Measurements from ENCODE around the gene AKT1. TPM values are rescaled to one million over a fixed set of nuclear protein-coding genes. Genes with fewer than 3 reads are reported as not detected.
A peak's percentile ranks its signal among the peaks of the same experiment; 100 is the strongest.

Gene AKT1
- total RNA-seq, 1 donor from 2014 or later = 151 TPM

DNA sequence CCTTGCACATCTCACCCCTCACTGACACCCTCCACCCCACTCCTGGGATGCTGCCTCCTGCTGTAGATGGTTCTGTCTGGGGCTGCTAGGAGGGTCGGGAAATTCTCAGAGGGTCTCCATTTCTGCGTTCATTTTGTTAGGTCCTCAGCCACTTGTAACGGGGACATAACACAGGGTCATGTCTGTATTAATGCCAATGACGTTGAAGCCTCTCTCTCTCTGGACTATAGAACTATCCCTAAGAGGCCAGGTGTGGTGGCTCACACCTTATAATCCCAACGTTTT is 28.0 kb downstream of the AKT1 start:
- H3K9me3 ChIP-seq (ENCODE audit: control insufficient read depth in 3 of 3, low read length in 3 of 3) = peaks cover 0 to 3% (median 3%) of the 10 kb centered on the region in 3 donors
- no peak overlapping the region for H3K27ac ChIP-seq (ENCODE audit: low read depth, low read length)
- no peak overlapping the region for H3K4me3 ChIP-seq (ENCODE audit: low read length in 3 of 3)
- peaks cover 19 to 27% (median 24%) of the 10 kb centered on the region in 3 donors for H3K36me3 ChIP-seq (ENCODE audit: control insufficient read depth in 3 of 3, insufficient read depth in 3 of 3, low read length in 3 of 3)
- peaks cover 3 to 11% (median 7%) of the 10 kb centered on the region in 3 donors for H3K4me1 ChIP-seq (ENCODE audit: control insufficient read depth in 3 of 3, insufficient read depth in 3 of 3, low read length in 3 of 3)
- H3K27me3 ChIP-seq (ENCODE audit: control insufficient read depth in 3 of 3, insufficient read depth in 3 of 3, low read length in 3 of 3) = no peaks in the 10 kb centered on the region
- no peak overlapping the region for H3K9ac ChIP-seq (ENCODE audit: low read depth in 1 of 3, low read length in 3 of 3)

GRCh38 chr14:104766863-104767633 is 28.5 kb downstream of the AKT1 start:
- no peaks in the 10 kb centered on the region for H3K27me3 ChIP-seq (ENCODE audit: control insufficient read depth in 3 of 3, insufficient read depth in 3 of 3, low read length in 3 of 3)
- H3K9ac ChIP-seq (ENCODE audit: low read depth in 1 of 3, low read length in 3 of 3) = no peak overlapping the region
- no peak overlapping the region for H3K4me3 ChIP-seq (ENCODE audit: low read length in 3 of 3)
- H3K4me1 ChIP-seq (ENCODE audit: control insufficient read depth in 3 of 3, insufficient read depth in 3 of 3, low read length in 3 of 3) = peaks cover 3 to 11% (median 8%) of the 10 kb centered on the region in 3 donors
- peaks cover 0 to 3% (median 3%) of the 10 kb centered on the region in 3 donors for H3K9me3 ChIP-seq (ENCODE audit: control insufficient read depth in 3 of 3, low read length in 3 of 3)
- H3K27ac ChIP-seq (ENCODE audit: low read depth, low read length) = no peak overlapping the region
- H3K36me3 ChIP-seq (ENCODE audit: control insufficient read depth in 3 of 3, insufficient read depth in 3 of 3, low read length in 3 of 3) = peaks cover 15 to 23% (median 19%) of the 10 kb centered on the region in 3 donors

- Histone ChIP-seq H3K4me1 (ENCODE audit: control insufficient read depth in 3 of 3, insufficient read depth in 3 of 3, low read length in 3 of 3) (peaks cover 4 to 17% (median 15%) of the 10 kb centered on the region in 3 donors), H3K9ac (ENCODE audit: low read depth in 1 of 3, low read length in 3 of 3) (no peak overlapping the region), H3K4me3 (ENCODE audit: low read length in 3 of 3) (no peak overlapping the region), H3K27ac (ENCODE audit: low read depth, low read length) (no peak overlapping the region), H3K9me3 (ENCODE audit: control insufficient read depth in 3 of 3, low read length in 3 of 3) (peaks cover 0 to 3% (median 3%) of the 10 kb centered on the region in 3 donors), H3K36me3 (ENCODE audit: control insufficient read depth in 3 of 3, insufficient read depth in 3 of 3, low read length in 3 of 3) (peaks cover 11 to 18% (median 14%) of the 10 kb centered on the region in 3 donors), H3K27me3 (ENCODE audit: control insufficient read depth in 3 of 3, insufficient read depth in 3 of 3, low read length in 3 of 3) (no peaks in the 10 kb centered on the region)
Measured at GRCh38 chr14:104766256-104766862, 29.2 kb downstream of the AKT1 start.

DNA sequence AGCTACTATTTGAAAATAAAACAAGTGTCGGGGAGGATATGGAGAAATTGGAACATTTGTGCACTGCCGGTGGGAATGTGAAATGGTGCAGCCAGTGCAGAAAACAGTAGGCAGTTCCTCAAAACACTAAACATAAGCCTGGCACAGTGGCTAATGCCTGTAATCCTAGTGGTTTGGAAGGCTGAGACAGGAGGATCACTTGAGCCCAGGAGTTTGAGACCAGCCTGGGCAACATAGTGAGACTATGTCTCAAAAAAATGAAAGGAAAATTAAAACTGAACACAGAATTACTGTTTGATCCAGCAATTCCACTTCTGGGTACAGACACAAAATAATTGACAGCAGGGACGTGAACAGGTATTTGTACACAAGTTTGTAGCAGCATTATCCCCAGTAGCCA is 30.0 kb downstream of the AKT1 start:
- Histone ChIP-seq H3K4me1 (ENCODE audit: control insufficient read depth in 3 of 3, insufficient read depth in 3 of 3, low read length in 3 of 3) (peaks cover 5 to 26% (median 23%) of the 10 kb centered on the region in 3 donors), H3K27me3 (ENCODE audit: control insufficient read depth in 3 of 3, insufficient read depth in 3 of 3, low read length in 3 of 3) (no peaks in the 10 kb centered on the region), H3K4me3 (ENCODE audit: low read length in 3 of 3) (no peak overlapping the region), H3K9me3 (ENCODE audit: control insufficient read depth in 3 of 3, low read length in 3 of 3) (peaks cover 0 to 3% (median 3%) of the 10 kb centered on the region in 3 donors), H3K36me3 (ENCODE audit: control insufficient read depth in 3 of 3, insufficient read depth in 3 of 3, low read length in 3 of 3) (peaks cover 8 to 16% (median 12%) of the 10 kb centered on the region in 3 donors), H3K27ac (ENCODE audit: low read depth, low read length) (no peak overlapping the region), H3K9ac (ENCODE audit: low read depth in 1 of 3, low read length in 3 of 3) (no peak overlapping the region)

DNA sequence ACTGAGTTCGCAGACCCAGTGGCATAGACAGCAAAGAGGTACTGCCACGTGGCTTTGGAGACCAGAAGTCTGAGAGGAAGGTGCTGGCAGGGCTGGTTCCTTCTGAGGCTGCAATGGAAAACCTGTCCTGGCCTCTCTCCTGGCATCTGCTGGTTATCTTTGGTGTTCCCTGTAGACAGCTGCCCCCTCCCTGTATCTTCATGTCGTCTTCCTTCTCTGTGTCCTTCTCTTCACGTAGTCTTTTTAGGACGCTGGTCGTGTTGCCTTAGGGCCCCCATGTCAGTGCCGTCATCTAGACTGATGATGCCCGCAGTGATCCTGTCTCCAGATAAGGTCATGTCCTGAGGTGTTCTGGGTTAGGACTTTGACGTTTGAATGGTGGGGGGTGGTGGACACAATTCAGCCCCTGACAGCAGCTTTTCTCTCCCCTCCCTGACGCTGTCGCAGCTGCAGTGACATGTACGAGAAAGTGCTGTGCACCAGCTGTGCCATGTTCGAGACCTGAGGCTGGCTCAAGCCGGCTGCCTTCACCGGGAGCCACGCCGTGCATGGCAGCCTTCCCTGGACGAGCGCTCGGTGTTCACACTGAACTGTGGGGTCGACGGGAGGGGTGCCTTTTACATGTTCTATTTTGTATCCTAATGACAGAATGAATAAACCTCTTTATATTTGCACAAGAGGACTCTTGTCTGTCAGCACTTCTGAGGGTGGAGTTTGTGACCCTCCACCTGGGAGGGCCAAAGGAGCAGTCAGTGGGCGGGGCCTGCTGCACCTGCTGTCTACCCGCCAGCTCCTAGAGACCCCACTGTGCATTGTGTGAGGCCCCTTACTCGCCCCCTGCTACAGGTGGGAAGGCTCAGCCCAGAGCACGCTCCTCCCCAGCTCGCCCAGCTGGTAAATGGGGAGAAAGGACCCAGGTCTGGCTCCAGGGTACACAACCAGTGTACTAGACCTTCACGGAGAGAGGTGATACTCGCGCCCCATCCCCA is 36.3 kb downstream of the AKT1 start:
- peak overlapping the region in 1 of 3 donors; percentile 40 for H3K9ac ChIP-seq (ENCODE audit: low read depth in 1 of 3, low read length in 3 of 3)
- H3K27ac ChIP-seq (ENCODE audit: low read depth, low read length) = no peak overlapping the region
- no peak overlapping the region for H3K4me3 ChIP-seq (ENCODE audit: low read length in 3 of 3)
- H3K4me1 ChIP-seq (ENCODE audit: control insufficient read depth in 3 of 3, insufficient read depth in 3 of 3, low read length in 3 of 3) = peaks cover 22 to 66% (median 52%) of the 10 kb centered on the region in 3 donors
- H3K9me3 ChIP-seq (ENCODE audit: control insufficient read depth in 3 of 3, low read length in 3 of 3) = no peaks in the 10 kb centered on the region
- H3K36me3 ChIP-seq (ENCODE audit: control insufficient read depth in 3 of 3, insufficient read depth in 3 of 3, low read length in 3 of 3) = peaks cover 54 to 60% (median 56%) of the 10 kb centered on the region in 3 donors
- H3K27me3 ChIP-seq (ENCODE audit: control insufficient read depth in 3 of 3, insufficient read depth in 3 of 3, low read length in 3 of 3) = no peaks in the 10 kb centered on the region

- H3K27me3 ChIP-seq (ENCODE audit: control insufficient read depth in 3 of 3, insufficient read depth in 3 of 3, low read length in 3 of 3) = no peaks in the 10 kb centered on the region
- no peak overlapping the region for H3K4me3 ChIP-seq (ENCODE audit: low read length in 3 of 3)
- H3K4me1 ChIP-seq (ENCODE audit: control insufficient read depth in 3 of 3, insufficient read depth in 3 of 3, low read length in 3 of 3) = peaks cover 30 to 73% (median 65%) of the 10 kb centered on the region in 3 donors
- no peaks in the 10 kb centered on the region for H3K9me3 ChIP-seq (ENCODE audit: control insufficient read depth in 3 of 3, low read length in 3 of 3)
- H3K27ac ChIP-seq (ENCODE audit: low read depth, low read length) = no peak overlapping the region
- H3K36me3 ChIP-seq (ENCODE audit: control insufficient read depth in 3 of 3, insufficient read depth in 3 of 3, low read length in 3 of 3) = peaks cover 56 to 60% (median 57%) of the 10 kb centered on the region in 3 donors
- H3K9ac ChIP-seq (ENCODE audit: low read depth in 1 of 3, low read length in 3 of 3) = peak overlapping the region in 1 of 3 donors; percentile 57
Measured at GRCh38 chr14:104757681-104758392, 37.7 kb downstream of the AKT1 start.

- peaks cover 31 to 74% (median 66%) of the 10 kb centered on the region in 3 donors for H3K4me1 ChIP-seq (ENCODE audit: control insufficient read depth in 3 of 3, insufficient read depth in 3 of 3, low read length in 3 of 3)
- peak overlapping the region in 1 of 3 donors; percentile 57 for H3K9ac ChIP-seq (ENCODE audit: low read depth in 1 of 3, low read length in 3 of 3)
- peaks cover 56 to 60% (median 57%) of the 10 kb centered on the region in 3 donors for H3K36me3 ChIP-seq (ENCODE audit: control insufficient read depth in 3 of 3, insufficient read depth in 3 of 3, low read length in 3 of 3)
- H3K9me3 ChIP-seq (ENCODE audit: control insufficient read depth in 3 of 3, low read length in 3 of 3) = no peaks in the 10 kb centered on the region
- H3K27me3 ChIP-seq (ENCODE audit: control insufficient read depth in 3 of 3, insufficient read depth in 3 of 3, low read length in 3 of 3) = no peaks in the 10 kb centered on the region
- no peak overlapping the region for H3K4me3 ChIP-seq (ENCODE audit: low read length in 3 of 3)
- no peak overlapping the region for H3K27ac ChIP-seq (ENCODE audit: low read depth, low read length)
Measured at GRCh38 chr14:104757238-104757585, 38.3 kb downstream of the AKT1 start.

- no peaks in the 10 kb centered on the region for H3K27me3 ChIP-seq (ENCODE audit: control insufficient read depth in 3 of 3, insufficient read depth in 3 of 3, low read length in 3 of 3)
- H3K36me3 ChIP-seq (ENCODE audit: control insufficient read depth in 3 of 3, insufficient read depth in 3 of 3, low read length in 3 of 3) = peaks cover 56 to 57% (median 57%) of the 10 kb centered on the region in 3 donors
- H3K27ac ChIP-seq (ENCODE audit: low read depth, low read length) = no peak overlapping the region
- H3K4me1 ChIP-seq (ENCODE audit: control insufficient read depth in 3 of 3, insufficient read depth in 3 of 3, low read length in 3 of 3) = peaks cover 33 to 72% (median 65%) of the 10 kb centered on the region in 3 donors
- H3K9ac ChIP-seq (ENCODE audit: low read depth in 1 of 3, low read length in 3 of 3) = peak overlapping the region in 1 of 3 donors; percentile 99
- H3K9me3 ChIP-seq (ENCODE audit: control insufficient read depth in 3 of 3, low read length in 3 of 3) = no peaks in the 10 kb centered on the region
- H3K4me3 ChIP-seq (ENCODE audit: low read length in 3 of 3) = no peak overlapping the region
Measured at GRCh38 chr14:104756477-104757237, 38.9 kb downstream of the AKT1 start.
